Left ventricle myocardium inferior (tissue), 1 donor: ENCODE measurements around the gene RBM38. TPM values are rescaled to one million over a fixed set of nuclear protein-coding genes. Genes with fewer than 3 reads are reported as not detected.
"Not testable (repeated sequence)": the region's sequence is repeated elsewhere in the genome, so short reads cannot be mapped to it uniquely, and the experiment has no call there.

Experiments used
- DNase-seq: peaks from one replicate; pipeline ENCODE4 v3.0.0-alpha.2; 2020
- H3K27ac ChIP-seq: fragments of 200-600 bp; replicated peaks from 2 replicates; pipeline ENCODE4 v1.8.0; 2021
- H3K27me3 ChIP-seq: fragments of 200-600 bp; 2 replicates; pipeline ENCODE4 v1.8.0; 2021; ENCODE audit warnings: low read depth
- H3K36me3 ChIP-seq: fragments of 200-600 bp; 2 replicates; pipeline ENCODE4 v1.8.0; 2021
- H3K4me1 ChIP-seq: fragments of 200-600 bp; 2 replicates; pipeline ENCODE4 v1.8.0; 2021
- H3K4me3 ChIP-seq: fragments of 200-600 bp; 2 replicates; pipeline ENCODE4 v1.8.0; 2021; ENCODE audit warnings: mild to moderate bottlenecking, moderate library complexity
- H3K9me3 ChIP-seq: fragments of 200-600 bp; replicated peaks from 2 replicates; pipeline ENCODE4 v1.8.0; 2021
- CTCF ChIP-seq: fragments of 200-600 bp; IDR thresholded peaks from 2 replicates; pipeline ENCODE4 v1.8.0; 2021; ENCODE audit warnings: antibody characterized with exemption, mild to moderate bottlenecking, borderline replicate concordance
- intact Hi-C: fragments of 100-400 bp; cut with micrococcal nuclease; formaldehyde crosslinking; loops from one replicate; pipeline ENCODE4 v1.11.0; 2022
- total RNA-seq: library from RNA; stranded (reverse); fragmentation: NEBNext Ultra II Directional; extraction: Animal tissue kit (Norgen Biotek cat#: 25700); gene quantifications from one replicate; pipeline ENCODE4 v1.2.1, GENCODE V29; 2021
- donor health status: DM: no; HTN: yes; CAD: no; lungs with severe emphysema.

The RBM38 gene
- total RNA-seq, 1 donor from 2014 or later: 75.5 TPM

- no peak overlapping the region for H3K27ac ChIP-seq
- H3K36me3 ChIP-seq: no peaks in the 10 kb centered on the region
- no peaks in the 10 kb centered on the region for H3K27me3 ChIP-seq
- DNase-seq: no peak
- H3K4me1 ChIP-seq: peaks cover 11% of the 10 kb centered on the region
- no peak overlapping the region for H3K4me3 ChIP-seq
- TF ChIP-seq CTCF: no peak
- intact Hi-C loops: no loop called here
- H3K9me3 ChIP-seq: no peaks in the 10 kb centered on the region
Measured at GRCh38 chr20:57426831-57427230, 35.6 kb downstream of the RBM38 start.

- Histone ChIP-seq H3K9me3 (no peaks in the 10 kb centered on the region), H3K4me3 (no peak overlapping the region), H3K36me3 (no peaks in the 10 kb centered on the region), H3K27ac (no peak overlapping the region), H3K27me3 (no peaks in the 10 kb centered on the region), H3K4me1 (peaks cover 24% of the 10 kb centered on the region)
- DNase-seq: no peak
- intact Hi-C loops: no loop called here
- TF ChIP-seq CTCF: no peak
Measured at GRCh38 chr20:57428324-57429158, 37.3 kb downstream of the RBM38 start.

- DNase-seq: no peak
- Histone ChIP-seq H3K27me3 (no peaks in the 10 kb centered on the region), H3K4me1 (peaks cover 30% of the 10 kb centered on the region)
Measured at GRCh38 chr20:57429159-57429496, 37.9 kb downstream of the RBM38 start.

GRCh38 chr20:57429580-57430200 lies 38.5 kb downstream of the RBM38 start:
- H3K27me3 ChIP-seq: no peaks in the 10 kb centered on the region
- no peaks in the 10 kb centered on the region for H3K36me3 ChIP-seq
- no peak for DNase-seq
- peaks cover 36% of the 10 kb centered on the region for H3K4me1 ChIP-seq
- no peak overlapping the region for H3K4me3 ChIP-seq
- no peak overlapping the region for H3K27ac ChIP-seq
- no peaks in the 10 kb centered on the region for H3K9me3 ChIP-seq
- TF ChIP-seq CTCF: no peak
- intact Hi-C loops: no loop called here

More at GRCh38 chr20:57429159-57429496, 37.9 kb downstream of the RBM38 start:
- no peaks in the 10 kb centered on the region for H3K9me3 ChIP-seq
- intact Hi-C loops: no loop called here
- no peak for TF ChIP-seq CTCF
- no peaks in the 10 kb centered on the region for H3K36me3 ChIP-seq
- H3K27ac ChIP-seq: no peak overlapping the region
- no peak overlapping the region for H3K4me3 ChIP-seq

GRCh38 chr20:57430201-57430596 lies 39.0 kb downstream of the RBM38 start:
- H3K27ac ChIP-seq, intact Hi-C loops, DNase-seq, H3K27me3 ChIP-seq, H3K36me3 ChIP-seq, H3K4me3 ChIP-seq, H3K9me3 ChIP-seq: not testable (repeated sequence)
- H3K4me1 ChIP-seq: peaks cover 38% of the 10 kb centered on the region

- no peak for DNase-seq
- peaks cover 42% of the 10 kb centered on the region for H3K4me1 ChIP-seq
Measured at GRCh38 chr20:57431539-57431835, 40.3 kb downstream of the RBM38 start.

More at GRCh38 chr20:57431539-57431835, 40.3 kb downstream of the RBM38 start:
- Histone ChIP-seq H3K27ac (no peak overlapping the region), H3K9me3 (no peaks in the 10 kb centered on the region), H3K36me3 (no peaks in the 10 kb centered on the region), H3K27me3 (no peaks in the 10 kb centered on the region), H3K4me3 (no peak overlapping the region)
- no peak for TF ChIP-seq CTCF
- intact Hi-C loops: no loop called here
